B cell (primary cell): ENCODE measurements around the gene NCOA4. TPM values are rescaled to one million over a fixed set of nuclear protein-coding genes. Genes with fewer than 3 reads are reported as not detected.

Experiments used
- ATAC-seq: fragments of 200-7000 bp; cut with Tn5 transposase; one replicate; pipeline ENCODE4 v1.10.0; 2021; ENCODE audit warnings: low read depth, mild to moderate bottlenecking, moderate number of reproducible peaks, moderate library complexity
- CTCF ChIA-PET: fragments of 350-600 bp; sonication (Branson Sonifier 250); formaldehyde crosslinking; loops from one replicate; lab custom pipeline; 2021; ENCODE audit warnings: antibody characterized with exemption, inconsistent platforms; lab: Charles Lee
- POLR2A ChIA-PET: fragments of 350-600 bp; sonication (Branson Sonifier 250); formaldehyde crosslinking; loops from one replicate; lab custom pipeline; 2021; ENCODE audit warnings: antibody characterized with exemption; lab: Charles Lee
- DNase-seq: peaks from one replicate; pipeline ENCODE4 v3.0.0; 2013
- H2AFZ ChIP-seq: 2 replicates; pipeline ENCODE4 v1.6.1; 2012; ENCODE audit warnings: mild to moderate bottlenecking, low read depth, low read length; ENCODE audit not compliant: insufficient read depth, poor library complexity, severe bottlenecking
- H3K27ac ChIP-seq, 2 donors: 1 replicate in 1 of 2; 2 replicates in 1 of 2; pipeline ENCODE4 v1.5.1; 2012 to 2013; ENCODE audit warnings: low read length in 2 of 2, mild to moderate bottlenecking in 2 of 2, moderate library complexity in 1 of 2
- H3K27me3 ChIP-seq, 4 experiments: fragments of 200-600 bp in 1 of 4; sonication (generic) in 1 of 4; replicated peaks in 1 of 4; 1 replicate in 2 of 4; 2 replicates in 2 of 4; pipeline versions ENCODE4 v1.6.1 to v1.7.0; 2013 to 2016; ENCODE audit warnings: low read length in 3 of 4, mild to moderate bottlenecking in 2 of 4, mixed read lengths in 1 of 4, moderate library complexity in 1 of 4; ENCODE audit not compliant: insufficient read depth in 4 of 4, control insufficient read depth in 3 of 4; ENCODE audit errors: control extremely low read depth in 1 of 4
- H3K36me3 ChIP-seq, 2 experiments: replicated peaks in 1 of 2; 1 replicate in 1 of 2; 2 replicates in 1 of 2; pipeline versions ENCODE4 v1.6.1 to v1.7.1; 2013; ENCODE audit warnings: low read length in 1 of 2; ENCODE audit not compliant: insufficient read depth in 2 of 2, control insufficient read depth in 1 of 2; ENCODE audit errors: control extremely low read depth in 1 of 2, extremely low read depth in 1 of 2
- H3K4me1 ChIP-seq, 2 donors: fragments of 200-600 bp in 1 of 2; sonication (generic) in 1 of 2; 1 replicate in 1 of 2; 2 replicates in 1 of 2; pipeline versions ENCODE4 v1.5.1 to v1.6.1; 2013 to 2017; ENCODE audit warnings: low read length in 2 of 2; ENCODE audit not compliant: control insufficient read depth in 2 of 2, insufficient read depth in 2 of 2
- H3K4me2 ChIP-seq: replicated peaks from 2 replicates; pipeline ENCODE3; 2012; ENCODE audit warnings: mild to moderate bottlenecking, low read depth, low read length; ENCODE audit not compliant: poor library complexity, severe bottlenecking
- H3K4me3 ChIP-seq, 5 experiments: fragments of 200-600 bp in 1 of 5; sonication (generic) in 1 of 5; 1 replicate in 3 of 5; 2 replicates in 2 of 5; pipeline versions ENCODE4 v1.5.1 to v1.7.0; 2011 to 2016; ENCODE audit warnings: low read length in 4 of 5, mild to moderate bottlenecking in 4 of 5, low read depth in 2 of 5, control low read depth in 1 of 5, moderate library complexity in 1 of 5; ENCODE audit not compliant: insufficient read depth in 1 of 5; ENCODE audit errors: control extremely low read depth in 1 of 5, extremely low read depth in 1 of 5
- H3K79me2 ChIP-seq: fragments of 200-600 bp; sonication (generic); one replicate; pipeline ENCODE4 v1.6.0; 2016; ENCODE audit warnings: low read length; ENCODE audit not compliant: control insufficient read depth, insufficient read depth
- H3K9ac ChIP-seq: fragments of 200-600 bp; sonication (generic); 2 replicates; pipeline ENCODE4 v1.6.1; 2017; ENCODE audit warnings: mild to moderate bottlenecking, low read length, moderate library complexity
- H3K9me3 ChIP-seq, 3 donors: one replicate each; pipeline versions ENCODE4 v1.6.1 to v1.7.1; 2013; ENCODE audit warnings: low read length in 2 of 3; ENCODE audit not compliant: control insufficient read depth in 2 of 3, insufficient read depth in 1 of 3; ENCODE audit errors: control extremely low read depth in 1 of 3
- H4K20me1 ChIP-seq: 2 replicates; pipeline ENCODE4 v1.6.0; 2012; ENCODE audit warnings: mild to moderate bottlenecking, low read length; ENCODE audit not compliant: insufficient read depth, control insufficient read depth, poor library complexity, severe bottlenecking
- H3K27ac Mint-ChIP-seq: one replicate; pipeline ENCODE4 v1.8.0; 2021; ENCODE audit warnings: mixed read lengths
- H3K27me3 Mint-ChIP-seq: one replicate; pipeline ENCODE4 v1.8.0; 2021; ENCODE audit warnings: mixed read lengths
- H3K4me1 Mint-ChIP-seq: one replicate; pipeline ENCODE4 v1.8.0; 2021; ENCODE audit warnings: mixed read lengths
- H3K4me3 Mint-ChIP-seq: one replicate; pipeline ENCODE4 v1.8.0; 2021; ENCODE audit warnings: mixed read lengths
- H3K9me3 Mint-ChIP-seq: one replicate; pipeline ENCODE4 v1.8.0; 2022; ENCODE audit warnings: mixed read lengths; ENCODE audit not compliant: insufficient read depth
- CTCF ChIP-seq: fragments of 200-600 bp; IDR thresholded peaks from one replicate; pipeline ENCODE4 v1.8.0; 2022; ENCODE audit warnings: antibody characterized with exemption, mild to moderate bottlenecking
- EZH2 ChIP-seq: IDR thresholded peaks from 2 replicates; pipeline ENCODE4 v1.6.1; 2012; ENCODE audit warnings: borderline replicate concordance, low read depth, mild to moderate bottlenecking, moderate library complexity, low read length; ENCODE audit not compliant: insufficient read depth, poor library complexity, severe bottlenecking
- WGBS: methylation state at CpG from one replicate; pipeline ENCODE4 v1.1.5; 2013; ENCODE audit warnings: missing lambda C conversion rate; ENCODE audit not compliant: insufficient coverage; 5-methylcytosine and 5-hydroxymethylcytosine counted together
- intact Hi-C: fragments of 100-400 bp; cut with micrococcal nuclease; formaldehyde crosslinking; loops from one replicate; pipeline ENCODE4 v1.10.0; 2022
- polyA plus RNA-seq: library from polyadenylated mRNA; depleted of rRNA; stranded (reverse); fragments of >200 nt; gene quantifications from 2 replicates; pipeline ENCODE4 v1.2.3, GENCODE V29; 2012
- total RNA-seq, 2 donors: library from RNA; stranded (reverse); fragments of 120-200 nt in 1 of 2; gene quantifications; 1 replicate in 1 of 2; 2 replicates in 1 of 2; pipeline versions ENCODE4 v1.2.3 to v1.2.4, GENCODE V29; 2013 to 2022

NCOA4 gene
- total and polyA plus RNA-seq, 2 donors (not counting 1 experiment from before 2014, with no cell fraction given) = 27.1 to 69.7 TPM

GRCh38 chr10:46018453-46019176 is 11.8 kb downstream of the NCOA4 start:
- ChIA-PET CTCF (interaction anchor here (1.3 to 3.7 kb wide), 2 partner anchors 8 to 10 kb away, joined by 3 to 20 read pairs; no protein-coding TSS in a partner anchor), POLR2A (no interaction called here)
- Histone ChIP-seq H3K9ac (no peak overlapping the region), H4K20me1 (peaks cover 84% of the 10 kb centered on the region), H3K27me3 (no peaks in the 10 kb centered on the region), H3K4me3 (no peak overlapping the region), H2AFZ (no peak overlapping the region), H3K4me2 (no peak overlapping the region), H3K79me2 (peaks cover 80% of the 10 kb centered on the region), H3K4me1 (peaks cover 23 to 31% of the 10 kb centered on the region in 2 donors), H3K9me3 (no peaks in the 10 kb centered on the region), H3K27ac (peak overlapping the region in 1 of 2 donors; percentile 37), H3K36me3 (peaks cover 5 to 30% of the 10 kb centered on the region in 2 experiments)
- TF ChIP-seq EZH2 = no peak
- TF ChIP-seq CTCF = no peak
- 57% methylated on average over 1 of the region's 2 CpGs for WGBS
- DNase-seq (no peak), ATAC-seq (no peak)
- H3K27ac Mint-ChIP-seq = peak overlapping the region; percentile 2
- H3K4me1 Mint-ChIP-seq = peaks cover 50% of the 10 kb centered on the region
- H3K9me3 Mint-ChIP-seq = no peaks in the 10 kb centered on the region
- no peaks in the 10 kb centered on the region for H3K27me3 Mint-ChIP-seq
- intact Hi-C loops = no loop called here
- H3K4me3 Mint-ChIP-seq = no peak overlapping the region

GRCh38 chr10:46017733-46018132 is 12.7 kb downstream of the NCOA4 start:
- Histone ChIP-seq H3K4me3 (no peak overlapping the region), H3K4me1 (peaks cover 21 to 24% of the 10 kb centered on the region in 2 donors), H3K79me2 (peaks cover 71% of the 10 kb centered on the region), H3K27ac (peak overlapping the region in 1 of 2 donors; percentile 37), H3K9me3 (no peaks in the 10 kb centered on the region), H3K9ac (no peak overlapping the region), H4K20me1 (peaks cover 75% of the 10 kb centered on the region), H3K27me3 (no peaks in the 10 kb centered on the region), H2AFZ (no peak overlapping the region), H3K36me3 (peaks cover 9 to 39% of the 10 kb centered on the region in 2 experiments), H3K4me2 (no peak overlapping the region)
- ChIA-PET CTCF (interaction anchor here (1.3 to 3.7 kb wide), 2 partner anchors 9 to 11 kb away, joined by 3 to 20 read pairs; no protein-coding TSS in a partner anchor), POLR2A (interaction anchor here (0.6 kb wide), 1 partner anchor 11 kb away, joined by 4 read pairs; no protein-coding TSS in a partner anchor)
- intact Hi-C loops = no loop called here
- no peaks in the 10 kb centered on the region for H3K27me3 Mint-ChIP-seq
- no peak overlapping the region for H3K4me3 Mint-ChIP-seq
- 100% methylated on average over 1 of the region's 2 CpGs for WGBS
- DNase-seq = no peak
- no peak overlapping the region for H3K27ac Mint-ChIP-seq
- H3K4me1 Mint-ChIP-seq = peaks cover 46% of the 10 kb centered on the region
- no peak for ATAC-seq
- H3K9me3 Mint-ChIP-seq = no peaks in the 10 kb centered on the region
- TF ChIP-seq EZH2 (no peak), CTCF (no peak)
